ENCODE measurements around the gene CDH4. TPM values are rescaled to one million over a fixed set of nuclear protein-coding genes. Genes with fewer than 3 reads are reported as not detected.

The CDH4 gene
- total and polyA plus RNA-seq, 9 donors: 0.12 to 4.4 (median 0.36) TPM

- H3K36me3 ChIP-seq: no peaks in the 10 kb centered on the region
- H3K27me3 ChIP-seq: no peaks in the 10 kb centered on the region
- no peaks in the 10 kb centered on the region for H3K4me1 ChIP-seq (ENCODE audit: insufficient read depth)
- WGBS, 3 donors: 80 to 89% (median 86%) methylated on average over 2 of the region's 2 CpGs
- no peak overlapping the region for H3K27ac ChIP-seq
- intact Hi-C loops (cut with DNase I): no loop called here
- TF ChIP-seq EP300 (IDR thresholded peaks at IDR 0.05) (no peak), POLR2A (IDR thresholded peaks at IDR 0.05) (no peak), CTCF (IDR thresholded peaks at IDR 0.05) (no peak)
- no peak overlapping the region for H3K4me3 ChIP-seq
- no peak for DNase-seq
- no peaks in the 10 kb centered on the region for H3K9me3 ChIP-seq
These were observed 299.3 kb downstream of the CDH4 start for GRCh38 chr20:61551401-61551800.

GRCh38 chr20:61554617-61555016, 302.6 kb downstream of the CDH4 start:
- no peak for DNase-seq
- intact Hi-C loops (cut with DNase I): no loop called here
- no peaks in the 10 kb centered on the region for H3K27me3 ChIP-seq
- WGBS, 3 donors: 80 to 88% (median 87%) methylated on average over 10 of the region's 10 CpGs
- no peak overlapping the region for H3K4me3 ChIP-seq
- H3K9me3 ChIP-seq: no peaks in the 10 kb centered on the region
- H3K36me3 ChIP-seq: no peaks in the 10 kb centered on the region
- H3K27ac ChIP-seq: no peak overlapping the region
- TF ChIP-seq EP300 (IDR thresholded peaks at IDR 0.05): no peak
- TF ChIP-seq CTCF (IDR thresholded peaks at IDR 0.05): no peak
- no peak for TF ChIP-seq POLR2A (IDR thresholded peaks at IDR 0.05)
- H3K4me1 ChIP-seq (ENCODE audit: insufficient read depth): no peaks in the 10 kb centered on the region

GRCh38 chr20:61555566-61555965, 303.5 kb downstream of the CDH4 start:
- no peaks in the 10 kb centered on the region for H3K27me3 ChIP-seq
- H3K36me3 ChIP-seq: no peaks in the 10 kb centered on the region
- WGBS, 3 donors: 67 to 71% (median 69%) methylated on average over 6 of the region's 6 CpGs
- H3K27ac ChIP-seq: no peak overlapping the region
- H3K4me3 ChIP-seq: no peak overlapping the region
- H3K9me3 ChIP-seq: no peaks in the 10 kb centered on the region
- TF ChIP-seq POLR2A (IDR thresholded peaks at IDR 0.05) (no peak), CTCF (IDR thresholded peaks at IDR 0.05) (no peak), EP300 (IDR thresholded peaks at IDR 0.05) (no peak)
- no peak for DNase-seq
- intact Hi-C loops (cut with DNase I): no loop called here
- H3K4me1 ChIP-seq (ENCODE audit: insufficient read depth): no peaks in the 10 kb centered on the region

- WGBS, 3 donors: 71 to 83% (median 75%) methylated on average over 3 of the region's 3 CpGs
- Histone ChIP-seq H3K4me1 (ENCODE audit: insufficient read depth) (no peaks in the 10 kb centered on the region), H3K27ac (no peak overlapping the region), H3K4me3 (no peak overlapping the region), H3K36me3 (no peaks in the 10 kb centered on the region), H3K9me3 (no peaks in the 10 kb centered on the region), H3K27me3 (no peaks in the 10 kb centered on the region)
- DNase-seq: no peak
- intact Hi-C loops (cut with DNase I): no loop called here
- TF ChIP-seq CTCF (IDR thresholded peaks at IDR 0.05) (no peak), POLR2A (IDR thresholded peaks at IDR 0.05) (no peak)
These were observed 304.1 kb downstream of the CDH4 start for GRCh38 chr20:61556111-61556510.

- no peaks in the 10 kb centered on the region for H3K36me3 ChIP-seq
- no peaks in the 10 kb centered on the region for H3K4me1 ChIP-seq (ENCODE audit: insufficient read depth)
- no peak for DNase-seq
- no peak overlapping the region for H3K27ac ChIP-seq
- intact Hi-C loops (cut with DNase I): no loop called here
- no peak for TF ChIP-seq POLR2A (IDR thresholded peaks at IDR 0.05)
- no peak for TF ChIP-seq CTCF (IDR thresholded peaks at IDR 0.05)
- no peak for TF ChIP-seq EP300 (IDR thresholded peaks at IDR 0.05)
- H3K27me3 ChIP-seq: no peaks in the 10 kb centered on the region
- no peak overlapping the region for H3K4me3 ChIP-seq
- 90 to 92% (median 92%) methylated on average over 13 of the region's 13 CpGs for WGBS, 3 donors
- no peaks in the 10 kb centered on the region for H3K9me3 ChIP-seq
These were observed 304.6 kb downstream of the CDH4 start for GRCh38 chr20:61556673-61557072.

All from ovary (tissue), 9 donors.